ENCODE data around the gene PCOLCE2.

DNA sequence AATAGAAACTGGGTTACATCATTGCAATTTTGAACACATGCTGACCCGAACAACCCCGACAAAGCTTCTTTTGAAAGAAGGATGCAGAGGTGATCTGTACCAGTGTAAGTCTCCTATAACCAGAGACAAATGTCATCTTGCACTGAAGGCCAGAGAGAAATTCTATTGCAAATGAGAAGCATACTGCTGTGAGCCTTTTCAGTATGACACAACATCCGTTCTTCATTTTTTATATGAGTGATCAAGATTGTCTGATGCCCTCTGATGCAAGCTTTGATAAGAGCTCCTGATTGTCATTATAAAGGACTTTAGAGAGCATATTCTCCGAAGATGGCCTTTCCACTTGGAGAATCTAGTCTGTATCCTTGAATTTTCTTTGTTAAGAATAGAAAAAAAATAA, 36.9 kb downstream of the PCOLCE2 start:
- TF ChIP-seq CTCF (IDR thresholded peaks at IDR 0.05; ENCODE audit: low read depth, low read length) (no peak), EZH2phosphoT487 (IDR thresholded peaks at IDR 0.05; ENCODE audit: low read depth) (no peak)

Measured in OCI-LY3 (cell line).